Measurements from ENCODE around the gene CD300LF.

DNA sequence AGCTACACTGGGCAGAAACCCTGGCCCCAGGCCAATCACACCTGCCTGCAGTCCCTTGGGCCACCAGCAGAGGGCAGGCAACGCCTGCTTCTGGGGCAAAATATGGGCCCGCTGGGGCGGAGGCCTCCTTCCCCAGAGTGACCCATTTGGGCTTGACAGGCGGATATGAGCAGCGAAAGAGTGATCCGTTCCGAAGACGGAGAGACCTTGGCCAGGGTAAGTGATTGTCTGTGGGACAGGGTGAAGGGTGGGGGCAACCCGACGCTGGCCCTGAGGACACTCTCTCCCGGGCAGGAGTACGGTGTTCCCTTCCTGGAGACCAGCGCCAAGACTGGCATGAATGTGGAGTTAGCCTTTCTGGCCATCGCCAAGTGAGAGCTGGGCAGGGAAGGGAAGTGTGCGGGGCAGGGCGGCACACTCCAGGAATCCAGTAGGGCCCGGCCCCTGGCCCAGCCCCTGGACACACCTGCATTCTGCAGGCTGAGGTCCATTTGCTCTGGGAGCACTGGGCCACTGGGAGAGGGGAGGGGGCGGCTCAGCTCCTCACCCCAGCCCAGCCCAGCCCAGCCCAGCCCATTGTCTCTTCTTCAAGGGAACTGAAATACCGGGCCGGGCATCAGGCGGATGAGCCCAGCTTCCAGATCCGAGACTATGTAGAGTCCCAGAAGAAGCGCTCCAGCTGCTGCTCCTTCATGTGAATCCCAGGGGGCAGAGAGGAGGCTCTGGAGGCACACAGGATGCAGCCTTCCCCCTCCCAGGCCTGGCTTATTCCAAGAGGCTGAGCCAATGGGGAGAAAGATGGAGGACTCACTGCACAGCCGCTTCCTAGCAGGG, 32.2 kb upstream of the CD300LF start:
- TF ChIP-seq, protein P1, sequence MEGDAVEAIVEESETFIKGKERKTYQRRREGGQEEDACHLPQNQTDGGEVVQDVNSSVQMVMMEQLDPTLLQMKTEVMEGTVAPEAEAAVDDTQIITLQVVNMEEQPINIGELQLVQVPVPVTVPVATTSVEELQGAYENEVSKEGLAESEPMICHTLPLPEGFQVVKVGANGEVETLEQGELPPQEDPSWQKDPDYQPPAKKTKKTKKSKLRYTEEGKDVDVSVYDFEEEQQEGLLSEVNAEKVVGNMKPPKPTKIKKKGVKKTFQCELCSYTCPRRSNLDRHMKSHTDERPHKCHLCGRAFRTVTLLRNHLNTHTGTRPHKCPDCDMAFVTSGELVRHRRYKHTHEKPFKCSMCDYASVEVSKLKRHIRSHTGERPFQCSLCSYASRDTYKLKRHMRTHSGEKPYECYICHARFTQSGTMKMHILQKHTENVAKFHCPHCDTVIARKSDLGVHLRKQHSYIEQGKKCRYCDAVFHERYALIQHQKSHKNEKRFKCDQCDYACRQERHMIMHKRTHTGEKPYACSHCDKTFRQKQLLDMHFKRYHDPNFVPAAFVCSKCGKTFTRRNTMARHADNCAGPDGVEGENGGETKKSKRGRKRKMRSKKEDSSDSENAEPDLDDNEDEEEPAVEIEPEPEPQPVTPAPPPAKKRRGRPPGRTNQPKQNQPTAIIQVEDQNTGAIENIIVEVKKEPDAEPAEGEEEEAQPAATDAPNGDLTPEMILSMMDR (IDR thresholded peaks at IDR 0.05) = peak in 1 of 3 donors; percentile 98
- no peak for TF ChIP-seq POLR2A (IDR thresholded peaks at IDR 0.05)
